Measurements from ENCODE around the gene SLC43A2.

DNA sequence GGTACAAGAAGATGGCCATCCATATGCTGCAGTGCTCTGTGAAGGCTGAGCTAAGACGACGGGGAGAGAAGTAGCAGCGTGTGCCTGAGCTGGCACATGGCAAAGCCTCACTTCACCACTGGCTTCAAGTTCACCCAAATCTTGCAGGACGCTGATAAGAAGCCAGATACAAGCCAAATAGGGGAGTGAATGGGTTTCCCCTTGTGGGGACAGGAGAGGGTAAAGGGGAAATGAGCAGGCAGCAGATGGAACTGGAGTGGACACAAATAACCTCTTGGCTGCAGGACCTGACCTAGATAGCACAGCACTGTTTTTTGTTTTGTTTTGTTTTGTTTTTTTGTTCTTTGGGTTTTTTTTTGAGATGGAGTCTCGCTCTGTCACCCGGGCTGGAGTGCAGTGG, 45.1 kb downstream of the SLC43A2 start:
- TF ChIP-seq PRDM10 (tag by site-specific recombination; IDR thresholded peaks at IDR 0.05) = no peak
- no peak for TF ChIP-seq ELK4 (IDR thresholded peaks at IDR 0.05; ENCODE audit: borderline replicate concordance, low read depth, low read length)
